Endothelial cell of umbilical vein (primary cell): ENCODE measurements around the gene GRID2IP. TPM values are rescaled to one million over a fixed set of nuclear protein-coding genes. Genes with fewer than 3 reads are reported as not detected.

Source experiments
- BruUV-seq: library from RNA; stranded (reverse); fragments of 400-500 nt; replicated peaks from 2 replicates; lab custom pipeline; 2021; lab: Mats Ljungman, UMichigan
- CTCF ChIA-PET: fragments of 300-600, 350-600 bp; sonication (Branson Sonifier 250); formaldehyde crosslinking; loops from one replicate; lab custom pipeline; 2021; ENCODE audit warnings: antibody characterized with exemption, inconsistent platforms; lab: Charles Lee
- POLR2A ChIA-PET: fragments of 300-600, 350-600 bp; sonication (Branson Sonifier 250); formaldehyde crosslinking; loops from one replicate; lab custom pipeline; 2021; ENCODE audit warnings: antibody characterized with exemption, inconsistent platforms; lab: Charles Lee
- DNase-seq: peaks from one replicate; pipeline ENCODE4 v3.0.0-alpha.2; 2011; ENCODE audit warnings: low read depth, low spot score
- FAIRE-seq: peaks from 2 replicates; lab custom pipeline; 2011; peaks lifted over from hg19 to GRCh38; lab: Jason Lieb, UNC
- H2AFZ ChIP-seq: 2 replicates; pipeline ENCODE4 v1.6.0; 2012; ENCODE audit warnings: low read depth, low read length, control low read depth, inconsistent platforms
- H3K27ac ChIP-seq: 2 replicates; pipeline ENCODE4 v1.5.1; 2011; ENCODE audit warnings: low read depth, mild to moderate bottlenecking, control low read depth, low read length, moderate library complexity; ENCODE audit not compliant: insufficient read depth
- H3K27me3 ChIP-seq, 2 experiments: 2 replicates each; pipeline versions ENCODE4 v1.6.0 to v1.6.1; 2011; ENCODE audit warnings: low read length in 2 of 2, mixed read lengths in 1 of 2; ENCODE audit not compliant: control insufficient read depth in 2 of 2, insufficient read depth in 2 of 2
- H3K36me3 ChIP-seq, 2 experiments: 2 replicates in 1 of 2; 3 replicates in 1 of 2; pipeline ENCODE4 v1.5.1; 2011; ENCODE audit warnings: low read length in 2 of 2, mild to moderate bottlenecking in 1 of 2, moderate library complexity in 1 of 2; ENCODE audit not compliant: control insufficient read depth in 2 of 2, insufficient read depth in 2 of 2; ENCODE audit errors: extremely low read depth in 1 of 2
- H3K4me1 ChIP-seq: 3 replicates; pipeline ENCODE4 v1.5.1; 2011; ENCODE audit warnings: mild to moderate bottlenecking, low read length; ENCODE audit not compliant: control insufficient read depth, insufficient read depth; ENCODE audit errors: extremely low read depth
- H3K4me2 ChIP-seq: 2 replicates; pipeline ENCODE4 v1.6.1; 2011; ENCODE audit warnings: low read length, control low read depth, mixed read lengths; ENCODE audit not compliant: insufficient read depth
- H3K4me3 ChIP-seq, 3 experiments: fragments of 200-600 bp in 1 of 3; sonication (generic), shearing (Covaris generic) in 1 of 3; replicated peaks in 1 of 3; 2 replicates each; pipeline ENCODE4 v1.5.1; 2011 to 2016; ENCODE audit warnings: control low read depth in 3 of 3, low read length in 3 of 3, mild to moderate bottlenecking in 2 of 3, inconsistent platforms in 1 of 3, low read depth in 1 of 3, moderate library complexity in 1 of 3; ENCODE audit not compliant: insufficient read depth in 1 of 3
- H3K79me2 ChIP-seq: 2 replicates; pipeline ENCODE4 v1.6.0; 2012; ENCODE audit warnings: low read length, inconsistent platforms; ENCODE audit not compliant: control insufficient read depth, insufficient read depth
- H3K9ac ChIP-seq: replicated peaks from 2 replicates; pipeline ENCODE3; 2011; ENCODE audit warnings: low read length, control low read depth; ENCODE audit not compliant: insufficient read depth; ENCODE audit errors: extremely low read depth
- H3K9me1 ChIP-seq: replicated peaks from 3 replicates; pipeline ENCODE4 v1.6.0; 2011; ENCODE audit warnings: mild to moderate bottlenecking, low read length; ENCODE audit not compliant: control insufficient read depth, insufficient read depth; ENCODE audit errors: extremely low read depth
- H3K9me3 ChIP-seq: replicated peaks from 2 replicates; pipeline ENCODE4 v1.5.1; 2012; ENCODE audit warnings: low read length, inconsistent platforms; ENCODE audit not compliant: control insufficient read depth, insufficient read depth
- H4K20me1 ChIP-seq: replicated peaks from 2 replicates; pipeline ENCODE3; 2011; ENCODE audit warnings: mild to moderate bottlenecking, low read length; ENCODE audit not compliant: control insufficient read depth, insufficient read depth; ENCODE audit errors: extremely low read depth
- EZH2 ChIP-seq: IDR thresholded peaks from 2 replicates; pipeline ENCODE4 v1.6.1; 2012; ENCODE audit warnings: borderline replicate concordance, low read depth, mild to moderate bottlenecking, moderate library complexity, low read length, inconsistent platforms; ENCODE audit not compliant: severe bottlenecking
- FOS ChIP-seq: IDR thresholded peaks from 2 replicates; pipeline ENCODE4 v1.6.1; 2011; ENCODE audit warnings: mild to moderate bottlenecking, low read length, moderate library complexity, borderline replicate concordance; ENCODE audit not compliant: insufficient read depth
- GATA2 ChIP-seq: IDR thresholded peaks from 2 replicates; pipeline ENCODE4 v1.7.0; 2011; ENCODE audit warnings: low read depth, mild to moderate bottlenecking, moderate library complexity, mixed read lengths, low read length; ENCODE audit not compliant: insufficient read length, insufficient read depth
- JUN ChIP-seq: IDR thresholded peaks from 2 replicates; pipeline ENCODE4 v1.6.1; 2011; ENCODE audit warnings: borderline replicate concordance, low read depth; ENCODE audit not compliant: insufficient read length, insufficient read depth
- MYC ChIP-seq: IDR thresholded peaks from one replicate; pipeline ENCODE4 v1.6.1; 2011; ENCODE audit warnings: mild to moderate bottlenecking, low read depth, low read length
- POLR2A ChIP-seq: IDR thresholded peaks from 2 replicates; pipeline ENCODE4 v1.6.1; 2012; ENCODE audit warnings: low read depth, mild to moderate bottlenecking, control low read depth, low read length
- POLR2AphosphoS5 ChIP-seq: IDR thresholded peaks from 2 replicates; pipeline ENCODE4 v1.6.1; 2012; ENCODE audit warnings: low read depth, mild to moderate bottlenecking, control low read depth, low read length, moderate library complexity; ENCODE audit not compliant: insufficient read depth
- dilution Hi-C: fragments of 300-500 bp; cut with MboI; formaldehyde crosslinking; loops from one replicate; pipeline ENCODE4 v1.15.0; 2019; ENCODE audit warnings: low sequenced_read_pairs; ENCODE audit not compliant: extremely low pct_ligation_motif_present
- intact Hi-C: fragments of 100-400 bp; cut with micrococcal nuclease; formaldehyde crosslinking; loops from one replicate; pipeline ENCODE4 v1.10.0; 2022
- polyA plus RNA-seq, 4 experiments: library from polyadenylated mRNA; depleted of rRNA in 3 of 4; stranded (reverse) in 3 of 4; unstranded in 1 of 4; fragments of >200 nt; gene quantifications; 2 replicates each; pipeline versions ENCODE4 v1.2.1 to v1.2.3, GENCODE V29; 2011 to 2012; ENCODE audit warnings: missing spikeins in 1 of 4
- total RNA-seq: library from RNA; stranded (reverse); gene quantifications from 2 replicates; pipeline ENCODE4 v1.2.3, GENCODE V29; 2021
- TF ChIP-seq, protein P1 (sequence below), 2 donors: IDR thresholded peaks; 1 replicate in 1 of 2; 2 replicates in 1 of 2; pipeline ENCODE4 v1.5.1; 2011; ENCODE audit warnings: low read length in 2 of 2, mild to moderate bottlenecking in 2 of 2, moderate library complexity in 2 of 2, control low read depth in 1 of 2, inconsistent platforms in 1 of 2, low read depth in 1 of 2; ENCODE audit not compliant: insufficient read depth in 1 of 2; ENCODE audit errors: extremely low read depth in 1 of 2
- TF ChIP-seq, protein P2 (sequence below): IDR thresholded peaks from 2 replicates; pipeline ENCODE4 v1.6.1; 2011; ENCODE audit not compliant: insufficient read depth, insufficient read length

The GRID2IP gene
- total and polyA plus RNA-seq, 2 donors (not counting 3 experiments of a cell fraction or from before 2014, with no cell fraction given) = not detected

DNA sequence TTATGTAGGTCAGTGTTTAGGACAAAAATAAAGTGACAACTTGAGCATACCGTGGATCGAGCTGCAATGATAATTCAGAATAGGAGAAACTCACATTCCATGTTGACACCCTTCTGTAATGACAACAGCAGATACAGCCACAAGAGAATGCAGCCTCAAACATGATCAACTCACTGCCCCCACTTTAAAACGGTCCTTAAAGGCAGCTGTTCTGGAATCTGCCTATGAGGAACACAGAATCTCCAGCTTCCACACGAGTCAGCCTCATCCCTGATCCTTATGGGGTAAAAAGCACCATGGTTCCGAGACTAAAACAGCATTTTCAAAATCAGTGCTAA is 71.0 kb downstream of the GRID2IP start:
- TF ChIP-seq, protein P1, sequence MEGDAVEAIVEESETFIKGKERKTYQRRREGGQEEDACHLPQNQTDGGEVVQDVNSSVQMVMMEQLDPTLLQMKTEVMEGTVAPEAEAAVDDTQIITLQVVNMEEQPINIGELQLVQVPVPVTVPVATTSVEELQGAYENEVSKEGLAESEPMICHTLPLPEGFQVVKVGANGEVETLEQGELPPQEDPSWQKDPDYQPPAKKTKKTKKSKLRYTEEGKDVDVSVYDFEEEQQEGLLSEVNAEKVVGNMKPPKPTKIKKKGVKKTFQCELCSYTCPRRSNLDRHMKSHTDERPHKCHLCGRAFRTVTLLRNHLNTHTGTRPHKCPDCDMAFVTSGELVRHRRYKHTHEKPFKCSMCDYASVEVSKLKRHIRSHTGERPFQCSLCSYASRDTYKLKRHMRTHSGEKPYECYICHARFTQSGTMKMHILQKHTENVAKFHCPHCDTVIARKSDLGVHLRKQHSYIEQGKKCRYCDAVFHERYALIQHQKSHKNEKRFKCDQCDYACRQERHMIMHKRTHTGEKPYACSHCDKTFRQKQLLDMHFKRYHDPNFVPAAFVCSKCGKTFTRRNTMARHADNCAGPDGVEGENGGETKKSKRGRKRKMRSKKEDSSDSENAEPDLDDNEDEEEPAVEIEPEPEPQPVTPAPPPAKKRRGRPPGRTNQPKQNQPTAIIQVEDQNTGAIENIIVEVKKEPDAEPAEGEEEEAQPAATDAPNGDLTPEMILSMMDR (IDR thresholded peaks at IDR 0.05; ENCODE audit: extremely low read depth in 1 of 2, insufficient read depth in 1 of 2, low read depth in 1 of 2, low read length in 2 of 2) = no peak
- no peak for TF ChIP-seq FOS
- no peak for TF ChIP-seq JUN
- TF ChIP-seq, protein P2, sequence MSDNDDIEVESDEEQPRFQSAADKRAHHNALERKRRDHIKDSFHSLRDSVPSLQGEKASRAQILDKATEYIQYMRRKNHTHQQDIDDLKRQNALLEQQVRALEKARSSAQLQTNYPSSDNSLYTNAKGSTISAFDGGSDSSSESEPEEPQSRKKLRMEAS = no peak
- no peak for TF ChIP-seq POLR2AphosphoS5
- TF ChIP-seq GATA2 = no peak
- TF ChIP-seq POLR2A = no peak
- no peak for TF ChIP-seq EZH2
- no peak for TF ChIP-seq MYC
- Histone ChIP-seq H3K4me3 (no peak overlapping the region), H4K20me1 (peaks cover 10% of the 10 kb centered on the region), H3K36me3 (peaks cover 0 to 2% of the 10 kb centered on the region in 2 experiments), H3K9me3 (no peaks in the 10 kb centered on the region), H3K4me1 (peaks cover 10% of the 10 kb centered on the region), H3K9ac (no peak overlapping the region), H2AFZ (no peak overlapping the region), H3K27me3 (no peaks in the 10 kb centered on the region), H3K27ac (no peak overlapping the region), H3K79me2 (peaks cover 85% of the 10 kb centered on the region), H3K4me2 (no peak overlapping the region), H3K9me1 (no peaks in the 10 kb centered on the region)
- CTCF ChIA-PET = interaction anchor here (1.3 kb wide), 1 partner anchor 35 kb away, joined by 3 read pairs; no protein-coding TSS in a partner anchor
- intact Hi-C loops (no loop called here), dilution Hi-C loops (no loop called here)
- FAIRE-seq (no peak), DNase-seq (no peak)
- BruUV-seq = no TSS peak
- POLR2A ChIA-PET = no interaction called here
